ENCODE measurements around the gene MOB3B. TPM values are rescaled to one million over a fixed set of nuclear protein-coding genes. Genes with fewer than 3 reads are reported as not detected.

Gene MOB3B
- polyA plus RNA-seq, 1 experiment = 0.38 TPM

GRCh38 chr9:27556470-27556869 lies 26.9 kb upstream of the MOB3B start:
- Histone ChIP-seq H3K9me3 (ENCODE audit: control insufficient read depth, insufficient read depth, low read length) (no peaks in the 10 kb centered on the region), H3K27me3 (ENCODE audit: control insufficient read depth, insufficient read depth, low read length) (no peaks in the 10 kb centered on the region), H3K27ac (ENCODE audit: low read depth, low read length) (no peak overlapping the region), H3K4me3 (ENCODE audit: low read depth, low read length) (no peak overlapping the region)
- no peak for TF ChIP-seq CTCF (IDR thresholded peaks at IDR 0.05; ENCODE audit: low read depth, low read length)
- no peak for DNase-seq (ENCODE audit: low read depth, low spot score)
- ChIA-PET POLR2A (no interaction called here), CTCF (interaction anchor here (4.6 kb wide), 1 partner anchor 224 kb away, joined by 20 read pairs; no protein-coding TSS in a partner anchor)

- no peak for DNase-seq (ENCODE audit: low read depth, low spot score)
- Histone ChIP-seq H3K4me3 (ENCODE audit: low read depth, low read length) (no peak overlapping the region), H3K27ac (ENCODE audit: low read depth, low read length) (no peak overlapping the region), H3K9me3 (ENCODE audit: control insufficient read depth, insufficient read depth, low read length) (no peaks in the 10 kb centered on the region), H3K27me3 (ENCODE audit: control insufficient read depth, insufficient read depth, low read length) (no peaks in the 10 kb centered on the region)
- no peak for TF ChIP-seq CTCF (IDR thresholded peaks at IDR 0.05; ENCODE audit: low read depth, low read length)
- POLR2A ChIA-PET = no interaction called here
- CTCF ChIA-PET = interaction anchor here (1.1 to 4.6 kb wide), 3 partner anchors 9 to 222 kb away, joined by 3 to 20 read pairs (median 4); no protein-coding TSS in a partner anchor
Measured at GRCh38 chr9:27554712-27555111, 25.1 kb upstream of the MOB3B start.

DNA sequence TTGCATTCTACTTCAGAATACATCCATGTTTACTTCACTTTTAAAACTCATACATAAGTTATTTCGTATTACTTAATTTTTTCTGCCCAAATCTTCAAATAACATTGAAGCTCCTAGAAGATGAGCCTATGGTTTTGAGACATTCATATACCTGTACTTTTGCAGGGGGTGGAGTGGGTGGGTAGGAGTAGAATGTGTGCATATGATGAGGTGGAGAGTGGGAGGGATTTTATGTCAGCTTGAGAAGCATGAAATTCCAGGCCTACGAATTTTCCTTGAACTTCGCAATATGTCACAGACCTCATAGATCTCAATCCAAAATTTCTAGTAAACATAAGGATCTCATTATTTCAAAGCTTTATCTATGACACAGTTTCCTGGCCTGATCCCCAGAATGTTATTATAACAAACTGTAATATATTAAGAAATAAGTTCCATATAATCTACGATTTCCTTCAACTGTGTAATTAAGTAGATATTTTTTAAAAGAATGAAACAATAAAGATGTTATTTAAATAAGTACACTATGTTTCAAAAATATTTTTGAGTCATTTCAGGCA lies 19.7 kb upstream of the MOB3B start:
- TF ChIP-seq CTCF (IDR thresholded peaks at IDR 0.05; ENCODE audit: low read depth, low read length) = no peak
- H3K4me3 ChIP-seq (ENCODE audit: low read depth, low read length) = no peak overlapping the region
- H3K27me3 ChIP-seq (ENCODE audit: control insufficient read depth, insufficient read depth, low read length) = no peaks in the 10 kb centered on the region
- H3K27ac ChIP-seq (ENCODE audit: low read depth, low read length) = no peak overlapping the region
- H3K9me3 ChIP-seq (ENCODE audit: control insufficient read depth, insufficient read depth, low read length) = no peaks in the 10 kb centered on the region
- ChIA-PET POLR2A (interaction anchor here (0.6 kb wide), 1 partner anchor 9 kb away, joined by 4 read pairs; no protein-coding TSS in a partner anchor), CTCF (interaction anchor here (0.6 to 12.8 kb wide), 7 partner anchors 14 to 216 kb away, joined by 3 to 211 read pairs (median 13); partner anchors contain the start of gene MOB3B)
- DNase-seq (ENCODE audit: low read depth, low spot score) = no peak

DNA sequence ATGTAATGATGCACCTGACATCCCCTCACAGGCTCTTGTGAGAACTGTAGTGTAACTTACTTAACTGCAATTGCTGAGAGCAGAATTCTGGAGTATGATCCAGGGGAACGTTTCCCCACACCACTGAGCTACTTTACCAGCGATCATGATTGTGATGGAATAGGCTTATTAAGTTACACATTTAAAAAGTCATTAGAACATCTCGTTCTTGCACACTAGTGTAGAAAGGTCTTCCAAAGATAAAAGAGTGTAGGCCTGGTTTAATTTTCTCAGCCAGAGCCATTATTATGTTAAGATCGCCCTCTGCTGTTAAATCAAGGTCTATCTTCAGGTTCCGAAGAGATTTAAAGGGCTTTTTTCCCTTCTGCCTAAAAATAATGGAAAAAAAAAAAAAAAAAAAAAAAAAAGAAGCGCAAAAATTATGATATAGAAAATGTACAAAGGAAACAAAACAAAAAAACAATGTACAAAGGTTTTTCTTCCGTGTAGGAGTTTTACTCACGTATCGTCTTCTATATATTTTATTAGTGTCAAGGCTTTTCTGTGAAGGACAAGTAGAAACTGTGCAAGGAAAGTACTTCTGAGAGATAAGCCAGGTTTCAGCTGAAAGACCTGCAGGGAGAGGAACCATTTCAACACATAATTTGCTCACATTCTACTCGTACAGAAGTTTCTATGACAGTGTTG lies 18.6 kb upstream of the MOB3B start:
- Histone ChIP-seq H3K9me3 (ENCODE audit: control insufficient read depth, insufficient read depth, low read length) (no peaks in the 10 kb centered on the region), H3K27me3 (ENCODE audit: control insufficient read depth, insufficient read depth, low read length) (no peaks in the 10 kb centered on the region), H3K4me3 (ENCODE audit: low read depth, low read length) (no peak overlapping the region), H3K27ac (ENCODE audit: low read depth, low read length) (no peak overlapping the region)
- peak; percentile 57 for TF ChIP-seq CTCF (IDR thresholded peaks at IDR 0.05; ENCODE audit: low read depth, low read length)
- CTCF ChIA-PET = interaction anchor here (0.6 to 12.8 kb wide), 21 partner anchors 9 to 805 kb away, joined by 3 to 211 read pairs (median 5); partner anchors contain the start of genes CAAP1 and MOB3B
- no peak for DNase-seq (ENCODE audit: low read depth, low spot score)
- POLR2A ChIA-PET = interaction anchor here (0.6 kb wide), 1 partner anchor 8 kb away, joined by 4 read pairs; no protein-coding TSS in a partner anchor

GRCh38 chr9:27545471-27545870 lies 15.9 kb upstream of the MOB3B start:
- no peaks in the 10 kb centered on the region for H3K27me3 ChIP-seq (ENCODE audit: control insufficient read depth, insufficient read depth, low read length)
- no peak overlapping the region for H3K4me3 ChIP-seq (ENCODE audit: low read depth, low read length)
- CTCF ChIA-PET = interaction anchor here (0.5 to 12.8 kb wide), 9 partner anchors 10 to 213 kb away, joined by 3 to 211 read pairs (median 4); partner anchors contain the start of genes IFNK and MOB3B
- no peak for TF ChIP-seq CTCF (IDR thresholded peaks at IDR 0.05; ENCODE audit: low read depth, low read length)
- no peak for DNase-seq (ENCODE audit: low read depth, low spot score)
- H3K27ac ChIP-seq (ENCODE audit: low read depth, low read length) = no peak overlapping the region
- no peaks in the 10 kb centered on the region for H3K9me3 ChIP-seq (ENCODE audit: control insufficient read depth, insufficient read depth, low read length)
- POLR2A ChIA-PET = no interaction called here
